ENCODE results near the gene SARM1.

The SARM1 gene

DNA sequence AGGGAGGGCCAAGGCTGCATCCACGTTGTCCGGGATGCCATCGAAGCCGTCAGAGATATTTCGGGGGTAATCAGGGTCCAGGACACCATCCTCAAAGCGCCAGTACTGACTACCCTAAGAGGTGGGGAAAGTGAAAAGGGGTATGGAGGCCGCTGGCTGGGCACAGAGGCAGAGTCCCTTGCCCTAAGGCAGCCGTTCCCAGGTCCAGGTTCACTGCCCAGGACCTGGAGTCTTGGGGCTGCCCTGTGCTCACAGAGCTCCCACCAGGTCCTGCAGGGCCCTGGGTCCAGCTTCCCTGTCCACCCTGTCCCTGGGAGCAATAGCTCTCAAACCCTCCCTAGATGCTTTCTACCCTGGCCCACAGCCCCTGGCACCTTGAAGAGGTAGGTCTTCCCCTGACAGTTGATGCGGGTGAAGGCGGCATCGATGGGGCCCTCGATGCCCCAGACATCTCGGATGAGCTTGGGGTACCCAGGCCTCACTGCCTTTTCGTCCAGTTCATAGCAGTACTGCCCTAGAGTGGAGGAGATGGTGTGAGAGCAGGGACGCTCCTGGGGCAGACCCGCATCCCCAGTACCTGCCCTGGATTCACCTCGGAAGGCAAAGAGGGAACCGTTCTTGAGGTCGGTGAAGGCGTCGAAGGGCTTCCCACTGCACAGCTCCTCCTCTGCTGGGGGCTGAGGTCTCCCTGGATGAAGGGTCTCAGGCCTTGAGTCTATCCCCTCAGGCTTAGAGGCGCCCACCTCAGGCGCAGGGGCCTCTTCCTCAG is 2.4 kb upstream of the SARM1 start:
- no peak for DNase-seq (ENCODE audit: low read depth in 2 of 2)

DNA sequence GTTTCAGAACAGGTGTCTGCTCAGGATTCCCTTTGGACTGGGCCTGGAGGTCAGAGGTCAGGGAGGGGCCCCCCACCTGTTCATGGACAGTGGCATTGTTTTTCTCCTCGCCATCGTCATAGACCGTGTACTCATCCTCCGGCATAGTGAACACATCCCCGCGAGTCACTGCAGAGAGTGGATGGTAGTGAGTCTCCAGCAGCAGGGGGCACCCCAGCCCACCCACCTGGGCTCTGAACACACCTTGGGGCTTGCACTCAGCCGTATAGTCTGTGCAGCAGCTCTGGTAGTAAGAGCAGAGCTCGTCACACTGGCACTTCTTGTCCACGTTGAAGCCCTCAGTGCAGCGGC is 1.8 kb upstream of the SARM1 start:
- no peak for DNase-seq (ENCODE audit: low read depth in 2 of 2)

GRCh38 chr17:28370035-28370743 is 1.3 kb upstream of the SARM1 start, which contains the start of gene VTN:
Gene VTN (minus strand): TSS chr17:28370307. CDS start chr17:28370203, 104 bp downstream.
- DNase-seq (ENCODE audit: low read depth in 2 of 2): no peak

DNA sequence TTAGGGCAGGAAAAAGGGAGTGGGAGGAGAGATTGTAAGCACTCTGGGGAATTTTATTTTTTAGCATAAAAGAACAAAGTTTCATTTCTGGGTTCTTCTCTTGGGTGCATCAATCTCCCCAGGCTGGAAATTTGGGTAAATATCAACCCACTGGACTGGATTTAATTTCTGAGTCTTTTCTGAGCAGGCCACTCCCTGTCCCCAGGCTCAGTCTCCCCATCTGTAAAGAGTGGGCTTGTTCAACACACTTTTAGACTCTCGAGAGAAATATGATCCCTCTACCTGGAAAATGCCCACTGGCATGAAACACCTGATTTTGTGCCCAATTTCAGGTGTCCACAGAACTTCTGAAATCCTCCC is 770 bp upstream of the SARM1 start:
- no peak for DNase-seq (ENCODE audit: low read depth in 2 of 2)

DNA sequence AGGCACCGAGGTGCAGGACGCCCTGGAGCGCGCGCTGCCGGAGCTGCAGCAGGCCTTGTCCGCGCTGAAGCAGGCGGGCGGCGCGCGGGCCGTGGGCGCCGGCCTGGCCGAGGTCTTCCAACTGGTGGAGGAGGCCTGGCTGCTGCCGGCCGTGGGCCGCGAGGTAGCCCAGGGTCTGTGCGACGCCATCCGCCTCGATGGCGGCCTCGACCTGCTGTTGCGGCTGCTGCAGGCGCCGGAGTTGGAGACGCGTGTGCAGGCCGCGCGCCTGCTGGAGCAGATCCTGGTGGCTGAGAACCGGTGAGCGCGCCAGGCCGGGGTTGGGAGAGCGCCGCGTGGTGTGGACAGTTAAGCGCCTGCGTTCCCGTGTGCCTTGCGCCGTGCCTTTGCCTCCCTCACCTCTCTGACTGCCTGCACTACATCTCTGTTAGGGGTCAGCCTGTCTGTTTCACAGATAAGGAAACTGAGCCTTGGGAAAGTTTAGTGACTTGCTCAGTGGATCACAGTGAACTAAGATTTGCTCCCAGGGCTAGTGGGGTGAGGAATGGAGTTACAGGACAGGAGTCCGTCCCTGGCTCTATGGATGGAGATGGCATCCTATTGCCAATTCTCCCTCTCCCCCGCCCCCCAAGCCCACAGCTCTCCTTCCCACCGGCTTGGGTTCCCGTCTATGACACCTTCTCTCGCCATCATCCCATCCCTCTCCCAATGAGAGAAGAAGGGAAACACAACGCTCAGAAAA is 880 bp downstream of the SARM1 start:
- no peak for DNase-seq (ENCODE audit: low read depth in 2 of 2)

DNA sequence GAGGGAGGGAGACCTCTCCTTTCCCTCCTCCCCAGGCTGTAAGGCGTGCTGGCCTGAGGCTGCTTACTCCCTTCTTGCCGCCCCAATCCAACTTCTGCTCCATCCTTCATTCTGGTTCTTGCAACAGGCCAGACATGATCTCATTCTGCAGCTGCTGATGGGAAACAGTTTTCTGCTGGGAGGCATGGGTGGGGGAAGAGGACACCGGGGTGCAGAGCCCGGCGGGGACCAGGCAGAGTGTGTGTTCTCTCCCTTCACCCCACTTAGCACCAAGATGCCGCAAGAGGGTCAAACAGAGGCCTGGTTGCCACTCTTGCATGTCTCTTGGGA is 1.4 kb downstream of the SARM1 start:
- DNase-seq (ENCODE audit: low read depth in 2 of 2): no peak

- no peak for DNase-seq (ENCODE audit: low read depth in 2 of 2)
These were observed 8.6 kb downstream of the SARM1 start for GRCh38 chr17:28379814-28380801.

DNA sequence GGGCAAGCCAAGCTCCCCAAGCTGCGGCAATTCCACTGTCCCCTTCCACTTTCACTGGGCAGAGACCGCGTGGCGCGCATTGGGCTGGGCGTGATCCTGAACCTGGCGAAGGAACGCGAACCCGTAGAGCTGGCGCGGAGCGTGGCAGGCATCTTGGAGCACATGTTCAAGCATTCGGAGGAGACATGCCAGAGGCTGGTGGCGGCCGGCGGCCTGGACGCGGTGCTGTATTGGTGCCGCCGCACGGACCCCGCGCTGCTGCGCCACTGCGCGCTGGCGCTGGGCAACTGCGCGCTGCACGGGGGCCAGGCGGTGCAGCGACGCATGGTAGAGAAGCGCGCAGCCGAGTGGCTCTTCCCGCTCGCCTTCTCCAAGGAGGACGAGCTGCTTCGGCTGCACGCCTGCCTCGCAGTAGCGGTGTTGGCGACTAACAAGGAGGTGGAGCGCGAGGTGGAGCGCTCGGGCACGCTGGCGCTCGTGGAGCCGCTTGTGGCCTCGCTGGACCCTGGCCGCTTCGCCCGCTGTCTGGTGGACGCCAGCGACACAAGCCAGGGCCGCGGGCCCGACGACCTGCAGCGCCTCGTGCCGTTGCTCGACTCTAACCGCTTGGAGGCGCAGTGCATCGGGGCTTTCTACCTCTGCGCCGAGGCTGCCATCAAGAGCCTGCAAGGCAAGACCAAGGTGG is 9.8 kb downstream of the SARM1 start:
- DNase-seq (ENCODE audit: low read depth in 2 of 2): no peak

DNA sequence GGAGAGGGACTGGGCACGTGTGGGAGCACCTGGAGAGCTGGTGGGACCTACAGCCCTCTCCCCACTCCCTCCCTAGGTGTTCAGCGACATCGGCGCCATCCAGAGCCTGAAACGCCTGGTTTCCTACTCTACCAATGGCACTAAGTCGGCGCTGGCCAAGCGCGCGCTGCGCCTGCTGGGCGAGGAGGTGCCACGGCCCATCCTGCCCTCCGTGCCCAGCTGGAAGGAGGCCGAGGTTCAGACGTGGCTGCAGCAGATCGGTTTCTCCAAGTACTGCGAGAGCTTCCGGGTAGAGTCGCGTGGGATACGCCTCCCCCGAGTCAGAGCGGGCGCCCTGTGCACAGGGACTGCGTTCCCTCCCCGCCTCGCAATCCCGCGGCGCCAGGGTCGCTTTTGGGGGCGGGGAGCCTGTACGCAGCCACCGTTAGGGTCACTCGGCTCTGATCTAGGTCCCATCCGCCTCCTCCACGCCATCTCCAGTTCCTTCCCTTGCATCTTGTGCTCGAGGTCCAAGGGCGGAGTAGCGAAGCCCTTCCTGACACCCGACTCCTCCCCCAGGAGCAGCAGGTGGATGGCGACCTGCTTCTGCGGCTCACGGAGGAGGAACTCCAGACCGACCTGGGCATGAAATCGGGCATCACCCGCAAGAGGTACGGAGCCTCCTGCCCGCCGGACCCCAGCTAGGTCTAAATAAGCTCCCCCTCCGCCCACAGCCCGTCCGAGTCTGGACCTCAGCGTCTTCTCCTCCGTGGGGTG is 13.0 kb downstream of the SARM1 start:
- no peak for DNase-seq (ENCODE audit: low read depth in 2 of 2)

DNA sequence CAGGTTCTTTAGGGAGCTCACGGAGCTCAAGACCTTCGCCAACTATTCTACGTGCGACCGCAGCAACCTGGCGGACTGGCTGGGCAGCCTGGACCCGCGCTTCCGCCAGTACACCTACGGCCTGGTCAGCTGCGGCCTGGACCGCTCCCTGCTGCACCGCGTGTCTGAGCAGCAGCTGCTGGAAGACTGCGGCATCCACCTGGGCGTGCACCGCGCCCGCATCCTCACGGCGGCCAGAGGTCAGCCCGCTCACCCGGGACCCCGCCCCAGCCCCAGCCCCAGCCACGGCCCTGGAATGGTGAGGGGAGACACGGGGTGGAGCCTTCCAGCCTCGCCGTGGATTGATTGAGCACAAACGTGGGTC is 13.5 kb downstream of the SARM1 start:
- DNase-seq (ENCODE audit: low read depth in 2 of 2): no peak

DNA sequence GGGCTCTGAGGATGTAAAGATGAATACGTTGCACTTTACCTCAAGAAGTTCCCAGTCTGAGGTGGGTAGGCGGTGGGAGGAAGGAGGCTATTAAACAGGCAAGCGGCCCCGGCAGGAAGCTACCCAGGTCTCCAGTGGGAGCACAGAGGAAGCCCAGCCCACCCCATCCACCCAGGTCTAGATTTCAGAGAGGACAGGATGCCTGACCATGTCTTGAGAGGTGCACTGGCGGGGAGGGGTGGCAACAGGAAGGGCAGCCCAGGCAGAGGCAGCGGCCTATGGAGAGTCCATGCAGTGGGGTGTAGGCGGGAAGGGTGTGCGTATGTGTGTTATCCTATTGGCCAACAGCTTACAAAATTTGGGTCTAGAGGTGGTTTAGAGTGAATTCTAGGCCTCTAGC is 13.9 kb downstream of the SARM1 start:
- DNase-seq (ENCODE audit: low read depth in 2 of 2): no peak

- DNase-seq (ENCODE audit: low read depth in 2 of 2): no peak
These were observed 14.9 kb downstream of the SARM1 start for GRCh38 chr17:28386391-28386790.

- no peak for DNase-seq (ENCODE audit: low read depth in 2 of 2)
These were observed 16.6 kb downstream of the SARM1 start for GRCh38 chr17:28388106-28388505.

DNA sequence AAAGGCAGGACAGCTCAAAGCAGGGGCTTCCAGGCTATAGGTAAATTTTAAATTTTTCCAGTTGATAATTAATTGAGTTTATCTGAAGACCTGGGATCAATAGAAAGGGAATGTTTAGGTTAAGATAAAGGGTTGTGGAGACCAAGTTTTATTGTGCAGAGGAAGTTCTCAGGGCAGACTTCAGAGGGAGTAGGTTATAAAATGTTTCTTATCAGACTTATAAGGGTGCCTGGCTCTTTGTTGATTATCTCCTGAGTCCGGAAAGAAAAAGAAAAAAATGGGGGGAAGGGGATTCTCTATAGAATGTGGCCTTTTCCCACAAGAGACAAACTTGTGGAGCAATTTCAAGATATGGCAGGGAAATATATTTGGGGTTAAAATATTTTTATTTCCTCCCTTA is 18.6 kb downstream of the SARM1 start:
- no peak for DNase-seq (ENCODE audit: low read depth in 2 of 2)

- DNase-seq (ENCODE audit: low read depth in 2 of 2): no peak
These were observed 19.1 kb downstream of the SARM1 start for GRCh38 chr17:28390563-28390962.

GRCh38 chr17:28390984-28391383 is 19.5 kb downstream of the SARM1 start:
- DNase-seq (ENCODE audit: low read depth in 2 of 2): no peak

GRCh38 chr17:28391401-28391800 is 19.9 kb downstream of the SARM1 start:
- no peak for DNase-seq (ENCODE audit: low read depth in 2 of 2)

- no peak for DNase-seq (ENCODE audit: low read depth in 2 of 2)
These were observed 21.0 kb downstream of the SARM1 start for GRCh38 chr17:28392491-28392890.

DNA sequence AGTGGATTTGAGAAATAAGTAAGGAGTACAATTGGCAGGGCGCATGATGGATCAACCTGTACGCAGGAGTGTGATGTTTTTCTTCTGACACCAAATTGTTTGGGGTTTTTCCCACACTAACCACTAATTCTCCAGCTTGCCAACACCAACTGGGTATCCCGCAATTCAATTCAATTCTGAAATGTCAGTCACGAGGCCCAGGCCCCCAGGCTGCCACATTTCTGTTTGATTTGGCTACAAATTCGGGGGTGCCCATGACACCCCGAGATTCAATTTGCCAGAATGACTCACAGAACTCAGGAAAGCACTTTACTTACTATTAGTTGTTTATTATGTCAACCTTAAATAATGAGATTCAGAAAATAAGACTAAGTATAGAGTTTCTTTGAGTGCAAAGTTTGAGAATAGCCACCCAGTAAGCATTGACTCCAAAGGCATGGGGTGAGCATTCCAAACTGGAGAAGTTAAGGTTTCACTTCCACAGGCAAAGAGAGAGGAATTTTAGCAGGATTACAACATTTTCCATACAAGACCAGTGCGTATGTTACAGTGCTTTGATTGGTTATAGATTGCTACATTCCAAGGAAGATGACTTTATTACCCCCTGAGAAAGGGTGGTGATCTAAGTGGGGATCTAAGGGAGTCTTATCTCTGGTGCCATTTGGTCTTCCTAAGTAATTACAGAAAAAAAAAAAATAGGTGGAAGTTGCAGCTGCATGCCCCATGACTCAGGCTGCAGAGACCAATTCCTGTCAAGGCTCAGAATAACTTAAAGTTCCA is 23.0 kb downstream of the SARM1 start:
- DNase-seq (ENCODE audit: low read depth in 2 of 2): no peak

GRCh38 chr17:28395426-28395825 is 23.9 kb downstream of the SARM1 start:
- DNase-seq (ENCODE audit: low read depth in 2 of 2): no peak
